ENCODE data around the gene MVB12B. TPM values are rescaled to one million over a fixed set of nuclear protein-coding genes. Genes with fewer than 3 reads are reported as not detected.

The MVB12B gene
- total and polyA plus RNA-seq, 2 of the 8 experiments (the other 6 are each of a cell fraction or from before 2014, with no cell fraction given), result 2.6 to 5.0 TPM

GRCh38 chr9:126412905-126413304 is 86.3 kb downstream of the MVB12B start:
- Histone ChIP-seq H2BK20ac (ENCODE audit: low read length) (no peak overlapping the region), H3K9me3 (ENCODE audit: insufficient read depth in 2 of 2, low read depth in 1 of 2, low read length in 1 of 2) (no peaks in the 10 kb centered on the region), H3K27me3 (replicated peaks in 1 of 4; ENCODE audit: control insufficient read depth in 3 of 4, extremely low read depth in 1 of 4, insufficient read depth in 3 of 4, low read length in 3 of 4) (no peaks in the 10 kb centered on the region), H3K4me3 (ENCODE audit: extremely low read depth in 1 of 4, insufficient read depth in 2 of 4, low read depth in 3 of 4, low read length in 4 of 4) (no peak overlapping the region), H4K91ac (replicated peaks; ENCODE audit: insufficient read length, low read length) (no peak overlapping the region), H3K4ac (replicated peaks; ENCODE audit: insufficient read length, low read depth, low read length) (no peak overlapping the region), H3K79me2 (ENCODE audit: control insufficient read depth in 1 of 2, insufficient read depth in 2 of 2, low read length in 2 of 2) (no peaks in the 10 kb centered on the region), H3K9ac (replicated peaks in 1 of 4; ENCODE audit: extremely low read depth in 1 of 4, low read depth in 3 of 4, low read length in 3 of 4) (no peak overlapping the region), H2AK5ac (ENCODE audit: low read depth, low read length) (no peak overlapping the region), H3K23me2 (ENCODE audit: low read depth, low read length) (no peaks in the 10 kb centered on the region), H3K56ac (replicated peaks; ENCODE audit: insufficient read length, low read depth, low read length) (no peak overlapping the region), H4K20me1 (replicated peaks in 1 of 2; ENCODE audit: control insufficient read depth in 1 of 2, insufficient read depth in 2 of 2, low read length in 2 of 2) (no peaks in the 10 kb centered on the region), H2BK120ac (replicated peaks; ENCODE audit: low read depth, low read length) (no peak overlapping the region), H3K4me2 (ENCODE audit: insufficient read depth in 1 of 2, low read depth in 2 of 2, low read length in 2 of 2) (no peak overlapping the region), H4K8ac (ENCODE audit: extremely low read depth, insufficient read depth, low read length) (no peak overlapping the region), H3K4me1 (replicated peaks in 1 of 4; ENCODE audit: control insufficient read depth in 3 of 4, insufficient read depth in 4 of 4, low read length in 3 of 4) (peaks cover 0 to 8% (median 3%) of the 10 kb centered on the region in 4 experiments; a peak in 5 of 7 replicates), H2BK5ac (ENCODE audit: low read depth, low read length) (no peak overlapping the region), H3K36me3 (ENCODE audit: control insufficient read depth in 2 of 4, insufficient read depth in 4 of 4, low read length in 3 of 4) (no peaks in the 10 kb centered on the region), H4K5ac (ENCODE audit: insufficient read length, low read depth, low read length) (no peak overlapping the region), H3K18ac (ENCODE audit: extremely low read depth, low read length) (no peak overlapping the region), H2AFZ (ENCODE audit: low read length) (no peak overlapping the region), H3K23ac (ENCODE audit: insufficient read length) (no peak overlapping the region), H3K14ac (ENCODE audit: insufficient read length) (no peak overlapping the region), H2BK12ac (ENCODE audit: low read depth, low read length) (no peak overlapping the region), H3K27ac (ENCODE audit: low read depth, low read length) (no peak overlapping the region), H3K79me1 (ENCODE audit: low read depth, low read length) (no peaks in the 10 kb centered on the region), H2BK15ac (ENCODE audit: low read length) (no peak overlapping the region)
- ChIA-PET POLR2A (ENCODE audit: partially characterized antibody) (interaction anchor here (1.5 kb wide), 1 partner anchor 11 kb away, joined by 3 read pairs; no protein-coding TSS in a partner anchor), CTCF (ENCODE audit: partially characterized antibody) (interaction anchor here (1.5 to 3.2 kb wide), 2 partner anchors 14 to 78 kb away, joined by 4 to 14 read pairs; no protein-coding TSS in a partner anchor)
- no peak for FAIRE-seq
- no peak for DNase-seq (ENCODE audit: low read depth in 1 of 2, low spot score in 2 of 2)
- TF ChIP-seq CBX5 (IDR thresholded peaks at IDR 0.05; ENCODE audit: low read depth, low read length), result no peak
- no peak for TF ChIP-seq RBBP5 (IDR thresholded peaks at IDR 0.05; ENCODE audit: borderline replicate concordance, low read depth, low read length)
- TF ChIP-seq YY1 (IDR thresholded peaks at IDR 0.05; ENCODE audit: low read depth, low read length), result no peak
- TF ChIP-seq MAX (IDR thresholded peaks at IDR 0.05), result no peak
- TF ChIP-seq SP4 (IDR thresholded peaks at IDR 0.05; ENCODE audit: low read length), result no peak
- no peak for TF ChIP-seq SIRT6 (IDR thresholded peaks at IDR 0.05; ENCODE audit: low read length)
- 85% methylated on average over 3 of the region's 3 CpGs; no CpG with 5 or more reads in 1 of the 2 experiments for WGBS, 2 experiments (ENCODE audit: extremely low coverage in 1 of 2, insufficient coverage in 1 of 2, insufficient read length in 1 of 2, insufficient replicate concordance in 2 of 2, low coverage in 1 of 2, low lambda C conversion rate in 2 of 2, missing lambda C conversion rate in 1 of 2)
